Measurements from ENCODE around the gene TLE3.

DNA sequence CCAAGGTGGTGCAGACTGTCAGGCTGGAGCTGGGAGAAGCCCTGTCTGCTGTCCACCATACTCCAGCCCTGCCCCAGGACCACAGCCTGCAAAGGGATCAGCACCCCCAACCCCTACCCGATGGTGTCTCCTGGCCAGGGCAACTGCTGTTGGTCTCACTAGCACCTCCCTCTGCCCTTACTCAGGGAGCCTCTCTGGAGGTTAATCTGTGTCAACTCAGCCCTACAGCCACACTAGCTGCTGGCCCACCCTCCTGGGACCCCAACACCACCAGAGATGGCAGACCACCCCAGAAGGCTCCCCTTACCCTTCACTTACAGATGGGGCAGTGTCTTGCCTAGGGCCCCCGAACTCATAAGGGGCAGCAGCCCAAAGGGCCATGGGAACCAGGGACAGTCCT, 65.2 kb downstream of the TLE3 start:
- TF ChIP-seq, protein P1, sequence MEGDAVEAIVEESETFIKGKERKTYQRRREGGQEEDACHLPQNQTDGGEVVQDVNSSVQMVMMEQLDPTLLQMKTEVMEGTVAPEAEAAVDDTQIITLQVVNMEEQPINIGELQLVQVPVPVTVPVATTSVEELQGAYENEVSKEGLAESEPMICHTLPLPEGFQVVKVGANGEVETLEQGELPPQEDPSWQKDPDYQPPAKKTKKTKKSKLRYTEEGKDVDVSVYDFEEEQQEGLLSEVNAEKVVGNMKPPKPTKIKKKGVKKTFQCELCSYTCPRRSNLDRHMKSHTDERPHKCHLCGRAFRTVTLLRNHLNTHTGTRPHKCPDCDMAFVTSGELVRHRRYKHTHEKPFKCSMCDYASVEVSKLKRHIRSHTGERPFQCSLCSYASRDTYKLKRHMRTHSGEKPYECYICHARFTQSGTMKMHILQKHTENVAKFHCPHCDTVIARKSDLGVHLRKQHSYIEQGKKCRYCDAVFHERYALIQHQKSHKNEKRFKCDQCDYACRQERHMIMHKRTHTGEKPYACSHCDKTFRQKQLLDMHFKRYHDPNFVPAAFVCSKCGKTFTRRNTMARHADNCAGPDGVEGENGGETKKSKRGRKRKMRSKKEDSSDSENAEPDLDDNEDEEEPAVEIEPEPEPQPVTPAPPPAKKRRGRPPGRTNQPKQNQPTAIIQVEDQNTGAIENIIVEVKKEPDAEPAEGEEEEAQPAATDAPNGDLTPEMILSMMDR (IDR thresholded peaks at IDR 0.05; ENCODE audit: borderline replicate concordance, extremely low read depth, low read length, poor library complexity, severe bottlenecking): no peak
- TF ChIP-seq EZH2 (IDR thresholded peaks at IDR 0.05; ENCODE audit: borderline replicate concordance, low read depth, low read length, severe bottlenecking): no peak

Data from DND-41 (cell line).